DMS153 treated with DMSO at 0.1 percent for 48 hours (cell line): ENCODE data around the gene STK4.

ENCODE experiments used
- DNase-seq: peaks from one replicate; lab custom pipeline; 2025; ENCODE audit not compliant: unreplicated experiment; lab: John Stamatoyannopoulos, UW

Gene STK4

GRCh38 chr20:44952731-44953130, 13.6 kb upstream of the STK4 start:
- no peak for DNase-seq

- DNase-seq = no peak
Measured at GRCh38 chr20:44954211-44954610, 12.1 kb upstream of the STK4 start.

GRCh38 chr20:44955270-44955669, 11.0 kb upstream of the STK4 start:
- no peak for DNase-seq

- DNase-seq = no peak
Measured at GRCh38 chr20:44956410-44956809, 9.9 kb upstream of the STK4 start.

GRCh38 chr20:44958276-44958675, 8.0 kb upstream of the STK4 start:
- DNase-seq = no peak

- DNase-seq = no peak
Measured at GRCh38 chr20:44959082-44959637, 7.2 kb upstream of the STK4 start.

- DNase-seq = no peak
Measured at GRCh38 chr20:44959638-44960102, 6.6 kb upstream of the STK4 start.

GRCh38 chr20:44960103-44960852, 6.0 kb upstream of the STK4 start, which contains the start of gene TOMM34:
Gene TOMM34, minus strand, starts transcription at chr20:44960397. Its CDS starts 64 bp downstream, at chr20:44960333.
- peak; percentile 86 for DNase-seq

- DNase-seq = no peak
Measured at GRCh38 chr20:44961011-44961869, 5.1 kb upstream of the STK4 start.

- no peak for DNase-seq
Measured at GRCh38 chr20:44961870-44962267, 4.4 kb upstream of the STK4 start.

GRCh38 chr20:44962483-44962882, 3.8 kb upstream of the STK4 start:
- DNase-seq = no peak

GRCh38 chr20:44963325-44964215, 2.7 kb upstream of the STK4 start:
- DNase-seq = no peak

GRCh38 chr20:44965651-44966029, 672 bp upstream of the STK4 start:
- DNase-seq = no peak

- no peak for DNase-seq
Measured at GRCh38 chr20:44967207-44967807, 995 bp downstream of the STK4 start.

- DNase-seq = no peak
Measured at GRCh38 chr20:44969300-44969894, 3.1 kb downstream of the STK4 start.

- no peak for DNase-seq
Measured at GRCh38 chr20:44970243-44970757, 4.0 kb downstream of the STK4 start.

GRCh38 chr20:44973053-44973452, 6.7 kb downstream of the STK4 start:
- no peak for DNase-seq

GRCh38 chr20:44976698-44977097, 10.4 kb downstream of the STK4 start:
- DNase-seq = no peak

GRCh38 chr20:44979090-44979621, 12.8 kb downstream of the STK4 start:
- no peak for DNase-seq
